ENCODE results near the gene AATK.

GRCh38 chr17:81099888-81100287 lies 66.1 kb downstream of the AATK start:
- no peak for TF ChIP-seq POLR2A (IDR thresholded peaks at IDR 0.05)
- TF ChIP-seq CTCF (IDR thresholded peaks at IDR 0.05): no peak
- TF ChIP-seq EP300 (IDR thresholded peaks at IDR 0.05): no peak
- no peak for TF ChIP-seq POLR2AphosphoS5 (IDR thresholded peaks at IDR 0.05)

All from suprapubic skin (tissue), 4 donors.